ENCODE measurements around the gene COL6A5. TPM values are rescaled to one million over a fixed set of nuclear protein-coding genes. Genes with fewer than 3 reads are reported as not detected.

The COL6A5 gene
- total RNA-seq, 4 donors from 2014 or later = 0.04 to 0.84 (median 0.05) TPM; not detected in 1

DNA sequence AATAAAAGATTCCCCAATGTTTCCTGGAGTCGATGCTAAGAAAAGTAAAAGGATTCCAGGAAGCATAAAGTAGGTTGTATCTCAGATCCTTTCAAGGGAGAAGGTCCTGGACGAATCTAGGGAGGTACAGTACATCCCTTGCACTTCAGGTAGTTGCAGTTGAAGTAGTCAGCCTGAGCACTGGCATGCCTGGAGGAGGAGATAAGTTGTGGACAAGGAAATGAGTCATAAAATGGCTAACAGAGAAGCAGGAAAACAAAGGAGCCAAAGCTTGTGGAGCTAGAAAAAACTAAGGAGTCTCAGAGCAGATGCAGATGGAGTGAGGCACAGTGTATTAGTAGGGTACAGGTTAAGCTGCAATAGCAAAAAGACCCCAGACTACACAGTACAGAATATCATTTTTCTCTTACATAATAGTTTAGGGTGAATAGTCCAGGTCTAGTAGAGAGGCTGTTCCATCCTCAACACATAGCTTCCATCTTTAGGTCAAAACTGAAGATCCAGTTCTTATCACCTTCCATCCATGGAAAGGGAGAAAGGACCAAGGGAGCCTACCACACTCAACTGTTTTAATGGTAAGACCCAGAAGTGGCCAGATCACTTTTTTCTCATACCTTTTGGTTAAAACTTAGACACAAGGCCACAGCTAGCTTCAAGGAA lies 41.3 kb downstream of the COL6A5 start:
- 67 to 71% methylated on average over 2 of the region's 2 CpGs for WGBS, 2 donors
- intact Hi-C loops (cut with DNase I; ENCODE audit: low total_unique reads) = no loop called here
- DNase-seq (ENCODE audit: low spot score in 2 of 2) = no peak
- TF ChIP-seq, protein P1, sequence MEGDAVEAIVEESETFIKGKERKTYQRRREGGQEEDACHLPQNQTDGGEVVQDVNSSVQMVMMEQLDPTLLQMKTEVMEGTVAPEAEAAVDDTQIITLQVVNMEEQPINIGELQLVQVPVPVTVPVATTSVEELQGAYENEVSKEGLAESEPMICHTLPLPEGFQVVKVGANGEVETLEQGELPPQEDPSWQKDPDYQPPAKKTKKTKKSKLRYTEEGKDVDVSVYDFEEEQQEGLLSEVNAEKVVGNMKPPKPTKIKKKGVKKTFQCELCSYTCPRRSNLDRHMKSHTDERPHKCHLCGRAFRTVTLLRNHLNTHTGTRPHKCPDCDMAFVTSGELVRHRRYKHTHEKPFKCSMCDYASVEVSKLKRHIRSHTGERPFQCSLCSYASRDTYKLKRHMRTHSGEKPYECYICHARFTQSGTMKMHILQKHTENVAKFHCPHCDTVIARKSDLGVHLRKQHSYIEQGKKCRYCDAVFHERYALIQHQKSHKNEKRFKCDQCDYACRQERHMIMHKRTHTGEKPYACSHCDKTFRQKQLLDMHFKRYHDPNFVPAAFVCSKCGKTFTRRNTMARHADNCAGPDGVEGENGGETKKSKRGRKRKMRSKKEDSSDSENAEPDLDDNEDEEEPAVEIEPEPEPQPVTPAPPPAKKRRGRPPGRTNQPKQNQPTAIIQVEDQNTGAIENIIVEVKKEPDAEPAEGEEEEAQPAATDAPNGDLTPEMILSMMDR (IDR thresholded peaks at IDR 0.05) = no peak
- TF ChIP-seq POLR2A (IDR thresholded peaks at IDR 0.05) = no peak
- no peak overlapping the region for H3K4me3 ChIP-seq (ENCODE audit: low read depth, poor library complexity, severe bottlenecking)

DNA sequence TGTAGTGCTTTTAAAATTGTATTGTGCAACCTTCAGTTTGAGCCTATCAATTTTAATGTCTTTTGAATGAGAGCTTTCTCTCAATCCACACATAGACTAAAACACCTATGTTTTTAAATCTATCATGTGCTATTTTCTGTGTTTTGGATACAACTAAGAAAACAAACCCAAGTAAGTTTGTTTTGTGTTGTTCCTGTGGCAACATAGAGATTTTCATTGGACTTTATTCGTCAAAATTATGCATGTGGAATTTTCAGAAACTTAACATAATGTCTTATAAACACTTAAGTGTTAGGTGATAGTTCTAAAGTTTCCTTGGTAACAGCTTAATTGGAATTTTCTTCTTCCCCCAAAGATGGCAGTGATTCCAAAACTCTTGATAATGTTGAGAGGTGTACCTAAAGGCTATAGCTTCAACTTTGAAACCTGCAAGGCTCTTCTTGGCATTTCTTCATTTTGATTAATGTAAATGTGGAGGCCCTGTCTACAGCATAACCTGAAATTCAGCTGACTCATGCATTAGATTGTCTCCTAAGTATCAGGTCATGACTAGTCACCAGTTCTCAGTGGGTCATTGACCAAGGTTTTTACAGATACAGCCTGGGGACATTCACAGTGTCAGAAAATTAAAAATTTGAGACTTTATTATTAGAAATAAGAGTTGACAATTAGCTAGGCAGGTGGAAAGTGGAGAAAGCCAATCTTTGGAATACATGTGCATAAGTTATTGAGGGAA lies 44.4 kb downstream of the COL6A5 start:
- H3K4me3 ChIP-seq (ENCODE audit: low read depth, poor library complexity, severe bottlenecking) = no peak overlapping the region
- intact Hi-C loops (cut with DNase I; ENCODE audit: low total_unique reads) = no loop called here
- 22 to 24% methylated on average over 1 of the region's 1 CpG for WGBS, 2 donors
- DNase-seq (ENCODE audit: low spot score in 2 of 2) = no peak
- TF ChIP-seq POLR2A (IDR thresholded peaks at IDR 0.05) = no peak
- TF ChIP-seq, protein P1 (IDR thresholded peaks at IDR 0.05) = no peak

DNA sequence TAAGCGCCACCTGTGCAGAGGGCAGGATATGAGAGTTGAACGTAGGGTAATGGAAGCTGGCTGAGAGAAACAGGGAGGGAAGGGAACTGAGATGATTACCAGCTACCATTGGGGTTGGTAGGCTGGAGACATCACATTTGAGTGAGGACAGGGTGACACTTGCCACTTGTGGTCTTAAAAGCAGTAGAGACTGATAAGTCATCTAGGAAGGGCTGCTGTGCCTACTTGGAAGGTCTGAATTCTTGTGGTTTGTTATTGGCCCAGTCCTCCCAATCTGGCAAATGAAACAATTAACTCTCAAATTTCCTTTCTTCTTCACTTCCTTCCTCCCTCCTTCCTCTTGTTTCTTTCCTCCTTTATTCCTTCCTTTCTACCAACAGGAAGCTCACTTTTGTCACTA lies 46.8 kb downstream of the COL6A5 start:
- 98% methylated on average over 2 of the region's 2 CpGs for WGBS, 2 donors
- TF ChIP-seq, protein P1 (IDR thresholded peaks at IDR 0.05) = no peak
- no peak for TF ChIP-seq POLR2A (IDR thresholded peaks at IDR 0.05)
- no peak for DNase-seq (ENCODE audit: low spot score in 2 of 2)
- no peak overlapping the region for H3K4me3 ChIP-seq (ENCODE audit: low read depth, poor library complexity, severe bottlenecking)
- intact Hi-C loops (cut with DNase I; ENCODE audit: low total_unique reads) = no loop called here

DNA sequence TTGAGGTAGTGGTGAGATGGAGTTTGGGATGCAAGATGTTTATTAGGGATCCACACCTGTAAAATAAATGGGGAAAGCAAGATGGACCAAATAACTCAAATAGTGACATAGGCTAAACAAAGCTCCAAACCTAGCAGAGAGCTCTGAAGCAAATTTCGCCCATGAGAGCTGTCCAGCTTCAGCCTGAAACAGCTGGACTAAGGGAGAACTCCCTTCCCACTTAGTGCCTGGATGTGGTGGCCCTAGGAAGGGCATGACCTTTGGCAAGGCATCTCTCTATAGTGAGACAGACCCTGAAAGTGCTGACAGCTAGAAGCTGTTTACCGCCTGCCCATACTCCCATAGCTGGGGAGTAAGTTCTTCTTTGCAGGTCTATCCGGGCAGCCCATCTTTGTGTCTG lies 48.1 kb downstream of the COL6A5 start:
- intact Hi-C loops (cut with DNase I; ENCODE audit: low total_unique reads) = no loop called here
- DNase-seq (ENCODE audit: low spot score in 2 of 2) = no peak
- 81 to 92% methylated on average over 3 of the region's 3 CpGs for WGBS, 2 donors
- H3K4me3 ChIP-seq (ENCODE audit: low read depth, poor library complexity, severe bottlenecking) = no peak overlapping the region
- TF ChIP-seq, protein P1 (IDR thresholded peaks at IDR 0.05) = no peak
- no peak for TF ChIP-seq POLR2A (IDR thresholded peaks at IDR 0.05)

DNA sequence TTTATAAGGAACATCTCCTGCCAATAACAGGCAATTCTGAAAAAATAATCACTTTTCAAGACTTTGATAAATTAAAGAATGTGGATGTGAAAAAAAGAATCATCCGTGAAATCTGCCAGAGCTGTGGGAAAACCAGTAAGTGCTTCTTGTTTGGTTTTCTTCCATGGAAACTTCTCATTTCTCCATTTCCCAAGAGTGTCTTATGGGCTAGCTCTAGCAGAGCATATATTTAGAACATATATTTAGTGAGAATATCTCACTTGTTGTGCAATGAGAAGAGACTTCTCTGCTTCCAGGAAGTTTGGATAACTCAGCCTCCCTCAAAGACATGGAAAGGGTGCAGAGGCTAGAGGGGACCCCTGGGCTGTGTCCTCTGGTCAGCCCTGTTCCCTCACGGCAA lies 49.9 kb downstream of the COL6A5 start:
- TF ChIP-seq POLR2A (IDR thresholded peaks at IDR 0.05) = no peak
- TF ChIP-seq, protein P1 (IDR thresholded peaks at IDR 0.05) = no peak
- no peak overlapping the region for H3K4me3 ChIP-seq (ENCODE audit: low read depth, poor library complexity, severe bottlenecking)
- 70 to 80% methylated on average over 2 of the region's 2 CpGs for WGBS, 2 donors
- intact Hi-C loops (cut with DNase I; ENCODE audit: low total_unique reads) = no loop called here
- DNase-seq (ENCODE audit: low spot score in 2 of 2) = no peak

Measured in lower leg skin (tissue), 4 donors.